ENCODE measurements around the gene CX3CR1.
A peak's percentile ranks its signal among the peaks of the same experiment; 100 is the strongest.
"Not testable (repeated sequence)": the region's sequence is repeated elsewhere in the genome, so short reads cannot be mapped to it uniquely, and the experiment has no call there.

CX3CR1 gene

DNA sequence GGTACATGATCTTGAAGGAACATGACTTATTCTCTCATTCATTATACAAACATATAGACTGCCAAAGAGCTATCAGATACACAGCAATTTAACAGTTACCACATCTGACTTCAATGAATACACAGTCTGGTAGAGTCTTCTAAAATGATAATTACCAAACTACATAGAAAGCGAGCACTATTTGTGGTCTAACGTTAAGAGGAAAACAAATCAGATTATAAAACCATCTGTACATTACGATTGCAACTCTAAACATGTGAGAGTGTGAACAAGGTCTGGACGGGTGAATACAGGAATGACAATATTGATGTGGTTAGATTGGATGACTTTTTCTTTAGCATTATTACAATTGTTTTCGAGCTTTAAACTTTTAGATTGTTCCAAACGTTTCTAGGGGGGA lies 16.3 kb downstream of the CX3CR1 start:
- DNase-seq, result no peak

GRCh38 chr3:39262846-39263245 lies 17.0 kb downstream of the CX3CR1 start:
- no peak for DNase-seq

DNA sequence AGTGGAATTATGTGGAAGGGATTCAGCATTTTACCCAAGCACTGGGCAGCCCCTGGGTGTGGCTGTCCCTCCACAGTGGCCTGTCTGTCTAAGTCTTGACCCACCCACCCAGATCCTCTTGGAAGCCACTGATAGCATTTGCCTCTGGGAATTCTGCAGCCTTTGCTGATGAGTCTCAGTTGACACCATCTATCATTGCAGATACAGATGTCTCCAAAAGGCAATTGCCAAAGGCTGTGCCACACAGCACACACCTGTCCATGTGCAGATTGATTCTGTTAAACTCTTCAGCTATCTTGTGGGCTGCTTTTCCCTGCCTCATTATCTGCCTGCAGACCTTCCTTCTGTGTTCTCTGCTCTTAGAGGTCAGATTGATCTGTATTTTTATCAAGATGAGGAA lies 18.1 kb downstream of the CX3CR1 start:
- DNase-seq, result no peak

DNA sequence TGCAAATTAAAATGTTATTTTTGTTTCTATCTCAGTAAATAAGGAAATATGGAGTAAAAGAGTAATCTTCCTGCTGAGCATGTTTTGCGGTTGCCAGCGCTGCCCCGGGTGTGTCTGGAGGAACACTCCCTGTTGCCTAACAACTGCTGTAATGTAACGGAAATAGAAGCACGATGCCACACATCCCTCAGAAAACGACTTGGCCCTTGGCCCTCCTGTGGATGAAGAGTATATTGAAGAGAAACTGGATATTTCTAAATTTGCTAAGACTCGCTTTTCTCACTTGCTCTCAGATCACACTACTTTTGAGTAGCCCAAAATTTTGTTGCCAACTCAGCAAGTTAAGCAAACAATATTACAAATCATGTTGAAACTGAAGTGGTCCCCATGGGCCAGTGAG lies 18.9 kb downstream of the CX3CR1 start:
- DNase-seq, result peak; percentile 98

DNA sequence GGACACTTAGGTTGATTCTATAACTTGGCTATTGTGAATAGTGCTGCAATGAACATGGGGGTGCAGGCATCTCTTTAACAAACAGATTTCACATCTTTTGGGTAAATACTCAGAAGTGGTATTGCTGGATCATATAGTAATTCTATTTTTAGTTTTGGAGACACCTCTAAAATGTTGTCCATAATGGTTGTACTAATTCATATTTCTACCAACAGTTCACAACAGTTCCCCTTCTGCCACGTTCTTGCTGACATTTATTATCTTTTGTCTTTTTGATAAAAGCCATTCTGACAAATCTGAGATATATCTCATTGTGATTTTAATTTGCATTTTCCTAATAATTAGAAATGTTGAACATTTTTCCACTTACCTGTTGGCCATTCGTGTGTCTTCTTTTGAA lies 19.5 kb downstream of the CX3CR1 start:
- no peak for DNase-seq

DNA sequence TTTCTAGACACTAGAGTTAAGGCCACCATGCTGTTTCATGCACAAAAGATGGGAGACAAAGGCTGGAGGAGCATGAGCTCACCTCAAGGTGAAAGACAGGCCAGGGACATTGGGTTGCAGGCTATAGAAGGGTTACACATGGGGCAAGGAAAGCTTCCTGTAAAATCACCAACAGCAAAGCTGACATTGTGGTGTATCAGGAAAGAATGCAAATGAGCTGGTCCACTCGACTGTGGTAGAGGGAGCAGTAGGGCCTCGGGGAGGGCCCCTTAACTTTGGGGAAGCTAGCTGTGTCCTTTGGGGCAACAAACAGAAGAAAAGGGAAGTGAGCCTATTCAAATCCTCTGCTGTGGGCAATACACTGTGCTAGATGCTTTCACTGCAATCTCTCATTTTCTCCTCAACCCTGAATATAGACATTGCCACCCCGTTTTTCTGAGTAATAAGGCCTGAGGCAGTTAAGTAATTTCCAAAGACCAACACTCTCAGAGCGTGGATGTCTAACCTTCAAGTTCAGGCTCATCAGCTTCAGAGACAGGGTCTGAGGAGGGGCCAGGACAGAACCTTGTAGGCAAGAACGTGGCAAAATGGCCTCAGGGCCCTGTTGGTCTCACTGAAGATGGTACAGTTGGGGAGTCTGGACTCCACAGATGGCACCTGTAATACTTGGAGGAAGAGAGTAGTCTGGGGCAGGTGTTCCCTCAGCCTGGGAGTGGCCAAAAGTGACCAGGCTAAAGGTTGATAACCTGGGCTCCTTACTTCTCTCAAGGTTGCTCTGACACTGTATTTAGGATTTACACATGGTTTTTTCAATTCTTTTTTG lies 24.1 kb downstream of the CX3CR1 start:
- DNase-seq, result peak; percentile 94

GRCh38 chr3:39254806-39255449 lies 24.9 kb downstream of the CX3CR1 start:
- no peak for DNase-seq

DNA sequence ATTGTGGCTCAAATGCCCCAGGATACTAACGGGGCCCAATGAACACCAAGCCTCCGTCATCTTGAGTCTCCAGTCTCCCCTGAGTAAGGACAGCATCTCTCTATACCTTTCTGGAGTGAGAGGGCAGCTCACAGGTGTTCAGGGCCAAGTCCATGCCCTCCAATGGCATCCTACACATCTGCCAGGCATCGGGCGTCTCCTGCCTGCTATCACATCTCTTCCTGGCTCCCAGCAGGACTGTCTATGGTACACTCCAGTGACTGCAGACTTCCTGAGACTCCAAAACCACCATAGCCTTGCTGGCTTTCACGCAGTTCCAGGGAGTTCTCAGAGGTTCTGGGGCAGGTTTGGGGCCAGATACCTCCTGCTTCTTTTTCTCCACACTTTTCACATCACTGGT lies 28.3 kb downstream of the CX3CR1 start:
- DNase-seq, result no peak

GRCh38 chr3:39250116-39250747 lies 29.6 kb downstream of the CX3CR1 start:
- peak; percentile 85 for DNase-seq

- no peak for DNase-seq
Observed at GRCh38 chr3:39249453-39250115, 30.3 kb downstream of the CX3CR1 start.

DNA sequence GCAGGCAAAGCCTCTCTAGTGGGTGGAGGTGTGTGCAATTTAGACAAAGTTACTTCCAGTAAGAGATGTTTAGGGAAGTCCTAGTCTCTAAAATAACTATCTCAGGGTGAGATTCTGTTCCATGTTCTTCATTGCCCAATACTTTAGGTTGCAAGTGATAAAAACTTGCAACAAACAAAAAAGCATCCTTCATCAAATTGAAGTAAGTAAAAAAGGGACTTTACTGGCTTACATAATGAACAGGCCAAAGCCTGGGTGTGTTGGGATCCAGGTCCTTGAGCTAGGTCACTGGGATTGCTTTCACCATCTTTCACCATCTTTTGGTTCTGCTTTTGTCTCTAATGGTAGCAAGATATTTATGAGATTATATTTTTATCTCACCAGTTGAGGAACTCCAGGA lies 38.3 kb downstream of the CX3CR1 start:
- DNase-seq, result no peak

GRCh38 chr3:39237027-39237426 lies 42.8 kb downstream of the CX3CR1 start:
- DNase-seq, result no peak

DNA sequence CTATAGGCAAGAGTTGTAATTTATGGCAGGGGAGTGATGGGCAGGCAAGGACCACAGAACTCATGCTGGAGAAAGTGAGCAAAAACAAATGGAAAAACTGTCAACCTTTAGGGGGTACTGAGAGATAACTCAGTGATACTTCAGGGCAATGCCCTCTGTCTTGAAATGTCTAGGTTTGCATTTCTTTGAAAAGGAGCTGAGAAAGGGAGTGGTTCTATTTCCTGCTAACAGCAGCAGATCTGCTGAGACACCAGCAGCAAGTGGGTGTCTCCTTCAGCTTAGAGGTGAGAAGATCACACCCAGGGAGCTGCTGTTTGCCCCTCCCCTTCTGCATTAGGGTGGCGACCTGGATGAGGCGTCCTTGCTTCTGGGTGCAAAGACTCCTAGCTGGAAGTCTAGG lies 45.2 kb downstream of the CX3CR1 start:
- DNase-seq, result no peak

DNA sequence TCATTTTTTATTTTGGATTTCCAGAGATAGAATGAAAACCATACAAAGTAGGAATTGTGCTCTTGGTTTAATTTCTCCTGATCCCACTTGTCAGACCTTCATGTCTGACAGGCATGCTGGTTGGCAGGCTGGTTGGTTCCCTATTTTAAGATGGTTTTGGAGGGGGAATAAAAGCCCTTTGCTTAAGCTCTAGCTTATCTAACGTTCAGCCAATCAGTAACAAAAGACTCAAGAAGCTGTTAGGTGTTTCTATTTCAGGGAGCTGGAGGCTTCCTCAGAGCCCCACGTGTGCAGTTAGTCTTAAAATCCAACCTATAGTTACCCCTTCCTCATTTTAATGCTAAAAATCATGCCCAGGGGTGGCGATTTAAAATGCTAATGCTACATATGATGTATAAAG lies 47.0 kb downstream of the CX3CR1 start:
- DNase-seq, result no peak

DNA sequence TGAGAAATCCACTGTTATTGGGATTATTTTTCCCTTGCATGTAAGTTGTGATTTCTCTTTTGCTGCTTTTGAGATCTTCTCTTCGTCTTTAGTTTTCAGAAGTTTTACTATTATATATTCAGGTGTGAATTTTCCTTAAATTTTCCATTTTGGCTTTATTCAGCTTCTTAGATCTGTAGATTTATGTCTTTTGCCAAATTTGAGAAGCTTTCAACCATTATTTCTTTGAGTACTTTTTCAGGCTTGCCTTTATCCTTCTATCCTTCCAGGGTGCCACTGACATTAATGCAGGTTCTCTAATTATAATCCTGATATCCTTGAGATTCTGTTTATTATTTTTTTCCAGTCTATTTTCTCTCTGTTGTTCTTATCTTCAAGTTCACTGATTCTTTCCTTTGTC lies 49.4 kb downstream of the CX3CR1 start:
- DNase-seq, result no peak

DNA sequence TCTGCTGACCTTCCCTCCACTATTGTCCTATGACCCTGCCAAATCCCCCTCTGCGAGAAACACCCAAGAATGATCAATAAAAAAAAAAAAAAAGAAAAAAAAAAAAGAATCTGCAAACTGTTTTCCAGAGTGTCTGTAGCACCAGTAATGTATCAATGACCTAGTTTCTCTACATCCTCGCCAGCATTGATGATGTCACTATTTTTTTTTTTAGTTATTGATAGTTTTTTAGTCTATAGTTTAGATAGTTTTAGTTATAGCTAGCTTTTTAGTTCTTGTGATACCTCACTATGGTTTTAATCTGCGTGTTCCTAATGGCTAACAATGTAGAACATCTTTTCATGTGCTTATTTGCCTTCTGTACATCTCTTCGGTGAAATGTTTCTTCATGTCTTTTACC lies 51.3 kb downstream of the CX3CR1 start:
- no peak for DNase-seq

DNA sequence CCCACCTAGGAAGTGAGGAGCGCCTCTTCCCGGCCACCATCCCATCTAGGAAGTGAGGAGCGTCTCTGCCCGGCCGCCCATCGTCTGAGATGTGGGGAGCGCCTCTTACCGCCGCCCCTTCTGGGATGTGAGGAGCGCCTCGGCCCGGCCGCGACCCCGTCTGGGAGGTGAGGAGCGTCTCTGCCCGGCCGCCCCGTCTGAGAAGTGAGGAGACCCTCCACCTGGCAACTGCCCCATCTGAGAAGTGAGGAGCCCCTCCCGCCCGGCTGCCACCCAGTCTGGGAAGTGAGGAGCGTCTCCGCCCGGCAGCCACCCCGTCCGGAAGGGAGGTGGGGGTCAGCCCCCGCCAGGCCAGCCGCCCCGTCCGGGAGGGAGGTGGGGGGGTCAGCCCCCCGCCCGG lies 52.2 kb downstream of the CX3CR1 start:
- not testable (repeated sequence) for DNase-seq

- DNase-seq, result peak; percentile 5
Observed at GRCh38 chr3:39226106-39226741, 53.6 kb downstream of the CX3CR1 start.

GRCh38 chr3:39224288-39224687 lies 55.5 kb downstream of the CX3CR1 start:
- no peak for DNase-seq

- no peak for DNase-seq
Observed at GRCh38 chr3:39222939-39223338, 56.9 kb downstream of the CX3CR1 start.

DNA sequence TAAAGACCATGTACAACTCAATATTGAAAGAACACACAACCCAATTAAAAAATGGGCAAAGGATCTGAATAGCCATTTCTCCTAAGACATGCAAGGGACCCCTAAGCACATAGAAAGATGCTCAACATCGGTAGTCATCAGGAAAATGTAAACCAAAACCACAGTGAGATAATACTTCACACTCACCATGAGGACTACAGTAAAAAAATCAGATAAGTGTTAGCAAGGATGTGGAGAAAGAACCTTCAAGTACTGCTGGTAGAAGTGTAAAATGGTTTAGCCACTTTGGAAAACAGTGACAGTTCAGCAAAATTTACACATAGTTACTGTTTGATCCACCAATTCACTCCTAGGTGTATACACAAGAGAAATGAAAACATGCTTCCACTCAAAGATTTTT lies 57.4 kb downstream of the CX3CR1 start:
- no peak for DNase-seq

DNA sequence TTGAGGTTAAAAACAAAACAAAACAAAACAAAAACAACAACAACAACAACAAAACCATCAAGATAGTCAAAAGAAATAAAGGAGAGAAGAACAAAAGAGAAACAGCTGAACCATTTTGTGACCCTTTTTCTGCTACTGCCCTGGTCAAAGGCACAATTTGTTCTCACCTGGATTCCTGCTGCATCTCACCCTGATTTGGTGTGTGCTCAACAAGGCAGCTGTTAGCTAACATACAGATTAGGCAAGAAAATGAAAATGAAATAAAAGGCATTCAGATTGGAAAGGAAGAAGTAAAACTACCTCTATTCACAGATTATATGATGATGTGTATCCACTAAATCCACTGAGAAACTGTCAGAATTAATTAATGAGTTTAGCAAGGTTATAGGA lies 58.7 kb downstream of the CX3CR1 start:
- no peak for DNase-seq

All from SIG-M5 (cell line).